HL-60/S4 treated with retinoic acid at 250 ng/mL for 4 days and 3 days (cell line): ENCODE measurements around the gene SCAF4.
"Not testable (repeated sequence)": the region's sequence is repeated elsewhere in the genome, so short reads cannot be mapped to it uniquely, and the experiment has no call there.

Experiments used
- in situ Hi-C: fragments of 300-500 bp; cut with MboI; formaldehyde crosslinking; loops from 2 replicates; pipeline ENCODE4 v1.7.0; 2022; ENCODE audit warnings: low sequenced_read_pairs

The SCAF4 gene

GRCh38 chr21:31673321-31673912 is 58.5 kb downstream of the SCAF4 start:
- in situ Hi-C loops: no loop called here

GRCh38 chr21:31671931-31672330 is 60.0 kb downstream of the SCAF4 start:
- in situ Hi-C loops: no loop called here

- in situ Hi-C loops: no loop called here
Observed at GRCh38 chr21:31671146-31671716, 60.7 kb downstream of the SCAF4 start.

- in situ Hi-C loops: no loop called here
Observed at GRCh38 chr21:31670070-31670469, 61.8 kb downstream of the SCAF4 start.

GRCh38 chr21:31668651-31669491 is 63.0 kb downstream of the SCAF4 start:
- in situ Hi-C loops: no loop called here

- in situ Hi-C loops: no loop called here
Observed at GRCh38 chr21:31667639-31668038, 64.3 kb downstream of the SCAF4 start.

- in situ Hi-C loops: no loop called here
Observed at GRCh38 chr21:31667132-31667531, 64.8 kb downstream of the SCAF4 start.

GRCh38 chr21:31666445-31667010 is 65.4 kb downstream of the SCAF4 start:
- in situ Hi-C loops: no loop called here

GRCh38 chr21:31665869-31666268 is 66.0 kb downstream of the SCAF4 start:
- in situ Hi-C loops: not testable (repeated sequence)

GRCh38 chr21:31665397-31665796 is 66.5 kb downstream of the SCAF4 start:
- in situ Hi-C loops: no loop called here

GRCh38 chr21:31663584-31664249 is 68.2 kb downstream of the SCAF4 start:
- in situ Hi-C loops: no loop called here

GRCh38 chr21:31660591-31660990 is 71.3 kb downstream of the SCAF4 start:
- in situ Hi-C loops: no loop called here

GRCh38 chr21:31660259-31660565 is 71.7 kb downstream of the SCAF4 start:
- in situ Hi-C loops: no loop called here

- in situ Hi-C loops: no loop called here
Observed at GRCh38 chr21:31659536-31660258, 72.2 kb downstream of the SCAF4 start, which contains the start of gene SOD1. TSS of gene SOD1 (plus strand) at chr21:31659693. CDS start at chr21:31659770, 77 bp downstream.

GRCh38 chr21:31659286-31659535 is 72.7 kb downstream of the SCAF4 start:
- in situ Hi-C loops: no loop called here

GRCh38 chr21:31658053-31658452 is 73.9 kb downstream of the SCAF4 start:
- in situ Hi-C loops: no loop called here

GRCh38 chr21:31656199-31657095 is 75.5 kb downstream of the SCAF4 start:
- in situ Hi-C loops: no loop called here

- in situ Hi-C loops: not testable (repeated sequence)
Observed at GRCh38 chr21:31654821-31655580, 76.9 kb downstream of the SCAF4 start.

GRCh38 chr21:31654340-31654739 is 77.6 kb downstream of the SCAF4 start:
- in situ Hi-C loops: no loop called here
